NK-92 (cell line): ENCODE results near the gene KRTAP5-7.
"Not testable (repeated sequence)": the region's sequence is repeated elsewhere in the genome, so short reads cannot be mapped to it uniquely, and the experiment has no call there.

Experiments used
- DNase-seq: peaks from one replicate; lab custom pipeline; 2025; ENCODE audit not compliant: unreplicated experiment; lab: John Stamatoyannopoulos, UW

Gene KRTAP5-7

GRCh38 chr11:71532036-71532610, 5.1 kb downstream of the KRTAP5-7 start:
- DNase-seq = no peak

- not testable (repeated sequence) for DNase-seq
These were observed 7.9 kb downstream of the KRTAP5-7 start for GRCh38 chr11:71534711-71535608.

GRCh38 chr11:71535825-71536224, 8.8 kb downstream of the KRTAP5-7 start:
- DNase-seq = no peak

- DNase-seq = no peak
These were observed 10.5 kb downstream of the KRTAP5-7 start for GRCh38 chr11:71537537-71537936.

- DNase-seq = not testable (repeated sequence)
These were observed 11.1 kb downstream of the KRTAP5-7 start, which contains the start of gene KRTAP5-8 for GRCh38 chr11:71537977-71538665. TSS of gene KRTAP5-8 (plus strand) at chr11:71538025. CDS start at chr11:71538056, 31 bp downstream.

- DNase-seq = no peak
These were observed 11.6 kb downstream of the KRTAP5-7 start for GRCh38 chr11:71538666-71538990.

GRCh38 chr11:71539017-71539416, 11.9 kb downstream of the KRTAP5-7 start:
- DNase-seq = no peak

GRCh38 chr11:71539971-71540370, 12.9 kb downstream of the KRTAP5-7 start:
- not testable (repeated sequence) for DNase-seq

- DNase-seq = not testable (repeated sequence)
These were observed 13.6 kb downstream of the KRTAP5-7 start for GRCh38 chr11:71540521-71541304.

- DNase-seq = no peak
These were observed 15.3 kb downstream of the KRTAP5-7 start for GRCh38 chr11:71542382-71542781.

- no peak for DNase-seq
These were observed 16.1 kb downstream of the KRTAP5-7 start for GRCh38 chr11:71542879-71543777.

- DNase-seq = no peak
These were observed 16.8 kb downstream of the KRTAP5-7 start for GRCh38 chr11:71543866-71544265.

GRCh38 chr11:71544525-71545214, 17.6 kb downstream of the KRTAP5-7 start:
- no peak for DNase-seq

- no peak for DNase-seq
These were observed 18.4 kb downstream of the KRTAP5-7 start for GRCh38 chr11:71545405-71545966.

GRCh38 chr11:71548120-71548519, 21.1 kb downstream of the KRTAP5-7 start, which contains the start of gene KRTAP5-9:
TSS of gene KRTAP5-9 (plus strand) at chr11:71548420. CDS start at chr11:71548658, 238 bp downstream.
- DNase-seq = no peak

- no peak for DNase-seq
These were observed 21.7 kb downstream of the KRTAP5-7 start for GRCh38 chr11:71548716-71549151.

GRCh38 chr11:71551711-71552110, 24.6 kb downstream of the KRTAP5-7 start:
- DNase-seq = no peak

GRCh38 chr11:71554996-71555395, 27.9 kb downstream of the KRTAP5-7 start:
- DNase-seq = no peak

- no peak for DNase-seq
These were observed 28.4 kb downstream of the KRTAP5-7 start for GRCh38 chr11:71555508-71555907.
